Measurements from ENCODE around the gene GRIK4.

- TF ChIP-seq POLR2A (IDR thresholded peaks at IDR 0.05; ENCODE audit: low read depth, low read length): no peak
- no peak for TF ChIP-seq POLR2AphosphoS5 (IDR thresholded peaks at IDR 0.05; ENCODE audit: low read depth, low read length)
- no peak for TF ChIP-seq TAF1 (IDR thresholded peaks at IDR 0.05; ENCODE audit: borderline replicate concordance, low read depth, low read length)
These were observed 211.0 kb downstream of the GRIK4 start for GRCh38 chr11:120722524-120722923.

All from GM12892 (cell line).